Fibroblast of mammary gland (primary cell): ENCODE results near the gene PSME1.
"Not testable (repeated sequence)": the region's sequence is repeated elsewhere in the genome, so short reads cannot be mapped to it uniquely, and the experiment has no call there.

ENCODE experiments used
- DNase-seq: peaks from one replicate; pipeline ENCODE4 v3.0.0-alpha.2; 2010; ENCODE audit warnings: low read depth
- H3K4me3 ChIP-seq: 2 replicates; pipeline ENCODE4 v1.5.1; 2011; ENCODE audit warnings: low read depth, mild to moderate bottlenecking, low read length, moderate library complexity; ENCODE audit not compliant: control insufficient read depth
- CTCF ChIP-seq: conservative IDR thresholded peaks from 2 replicates; pipeline ENCODE4 v1.5.1; 2011; ENCODE audit warnings: low read depth, low read length, inconsistent platforms; ENCODE audit not compliant: control insufficient read depth, insufficient read depth

The PSME1 gene

GRCh38 chr14:24098229-24098926 lies 37.6 kb upstream of the PSME1 start:
- no peak for TF ChIP-seq CTCF
- no peak overlapping the region for H3K4me3 ChIP-seq
- DNase-seq: no peak

GRCh38 chr14:24098927-24099813 lies 36.8 kb upstream of the PSME1 start:
- no peak for TF ChIP-seq CTCF
- DNase-seq: no peak
- no peak overlapping the region for H3K4me3 ChIP-seq

- no peak for TF ChIP-seq CTCF
- DNase-seq: no peak
- H3K4me3 ChIP-seq: no peak overlapping the region
These were observed 35.6 kb upstream of the PSME1 start for GRCh38 chr14:24100197-24100981.

- no peak overlapping the region for H3K4me3 ChIP-seq
- DNase-seq: no peak
- no peak for TF ChIP-seq CTCF
These were observed 35.0 kb upstream of the PSME1 start for GRCh38 chr14:24100982-24101494.

GRCh38 chr14:24102357-24103048 lies 33.5 kb upstream of the PSME1 start:
- no peak overlapping the region for H3K4me3 ChIP-seq
- no peak for DNase-seq
- no peak for TF ChIP-seq CTCF

- DNase-seq: no peak
- H3K4me3 ChIP-seq: no peak overlapping the region
- TF ChIP-seq CTCF: no peak
These were observed 32.5 kb upstream of the PSME1 start for GRCh38 chr14:24103451-24103850.

GRCh38 chr14:24105609-24106239 lies 30.3 kb upstream of the PSME1 start:
- not testable (repeated sequence) for H3K4me3 ChIP-seq, DNase-seq
